Stimulated activated CD8-positive, alpha-beta memory T cell treated with anti-CD3 and anti-CD28 coated beads, Interleukin-4, amount 100 ng/mL, for 24 hours (primary cell): ENCODE data around the gene YWHAH.

ENCODE experiments used
- DNase-seq: peaks from one replicate; pipeline ENCODE4 v3.0.0-alpha.2; 2020; ENCODE audit warnings: low read depth

YWHAH gene

DNA sequence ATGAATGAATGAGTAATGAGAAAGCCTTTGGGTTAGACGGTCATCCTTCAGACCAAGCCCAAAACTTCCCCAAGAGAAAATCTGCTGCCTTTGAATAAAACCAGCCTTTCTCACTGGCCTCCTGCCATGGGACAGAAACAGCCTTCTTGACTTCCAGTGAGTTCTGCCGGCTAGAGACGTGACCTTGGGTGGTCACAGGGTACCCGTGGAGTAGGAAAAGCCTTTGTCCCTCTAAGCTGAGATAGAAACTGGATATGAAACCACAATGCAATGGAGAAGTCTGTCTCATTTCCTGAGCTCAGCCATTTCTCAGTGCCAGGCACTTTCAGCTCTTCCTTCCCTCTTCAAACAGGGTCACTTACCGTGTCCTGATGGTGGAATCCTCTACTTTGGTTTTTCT is 21.2 kb upstream of the YWHAH start:
- DNase-seq: no peak

DNA sequence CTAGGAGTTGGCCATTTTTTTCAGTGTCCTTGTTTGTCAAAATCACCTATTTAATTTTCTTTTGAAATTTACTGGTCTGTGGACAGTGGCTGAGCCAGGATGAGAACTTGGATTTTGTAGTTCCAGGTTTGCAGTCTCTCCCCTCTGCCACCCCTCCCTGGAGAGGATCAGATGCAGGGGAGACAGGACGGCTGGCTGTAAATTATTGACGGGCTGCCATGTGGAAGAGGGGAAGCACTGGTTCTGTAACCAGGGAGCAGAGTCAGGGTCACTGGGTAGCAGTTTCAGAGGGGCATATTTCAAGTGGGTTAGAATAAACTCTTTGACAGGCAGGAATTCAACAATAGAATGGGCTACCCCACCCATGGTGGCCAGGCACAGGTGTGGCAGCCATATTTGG is 20.6 kb upstream of the YWHAH start:
- DNase-seq: no peak

DNA sequence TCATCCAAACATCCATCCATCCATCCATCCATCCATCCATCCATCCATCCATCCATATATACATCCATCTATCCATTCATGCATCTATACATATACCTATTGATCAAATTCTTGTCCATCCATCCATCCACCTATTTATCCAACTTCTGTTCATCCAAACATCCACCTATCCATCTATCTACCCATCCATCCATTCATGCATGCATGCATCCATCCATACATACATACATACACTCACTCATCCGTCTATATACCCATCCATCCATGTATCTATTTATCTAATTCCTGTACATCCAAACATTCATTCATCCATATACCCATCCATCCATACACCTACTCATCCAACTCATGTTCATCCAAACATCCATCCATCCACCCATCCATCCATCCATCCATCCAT is 19.3 kb upstream of the YWHAH start:
- no peak for DNase-seq

DNA sequence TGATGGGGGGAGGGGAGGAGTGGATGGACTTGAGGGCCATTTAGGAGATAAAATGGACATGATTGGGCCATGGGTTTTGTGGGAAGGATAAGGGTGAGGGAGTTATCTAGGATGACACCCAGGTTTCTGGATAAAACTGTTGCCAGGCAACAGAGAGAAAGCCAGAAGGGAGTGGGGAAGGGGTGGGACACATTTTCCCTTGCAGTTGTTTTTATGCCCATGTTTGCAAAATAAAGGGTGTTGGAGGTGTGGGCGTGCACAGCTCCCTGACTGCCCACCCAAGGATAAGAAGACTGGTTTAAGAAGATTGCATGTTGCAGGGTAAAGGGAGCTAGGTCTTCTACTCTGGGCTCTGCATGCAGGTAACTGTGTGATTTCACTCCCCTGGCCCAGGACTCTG is 18.3 kb upstream of the YWHAH start:
- no peak for DNase-seq

DNA sequence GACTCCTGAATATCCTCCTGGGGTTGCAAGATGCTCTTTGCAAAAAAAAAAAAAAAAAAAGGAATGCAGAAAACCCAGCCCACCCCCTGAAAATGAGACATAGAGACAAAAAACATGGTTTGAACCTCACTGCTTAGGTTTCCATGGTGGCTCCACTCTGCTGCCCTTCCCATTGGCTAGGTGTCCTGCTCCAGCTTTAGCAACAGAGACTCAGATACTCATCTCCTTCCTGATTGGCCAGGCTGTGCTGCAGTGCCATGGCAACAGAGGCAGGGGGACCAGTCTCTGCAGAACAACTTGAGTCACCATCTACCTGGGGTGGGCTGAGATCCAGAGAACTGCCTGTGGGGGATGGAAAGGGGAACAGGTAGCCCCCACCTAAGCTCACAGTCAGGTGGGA is 17.4 kb upstream of the YWHAH start:
- DNase-seq: no peak

DNA sequence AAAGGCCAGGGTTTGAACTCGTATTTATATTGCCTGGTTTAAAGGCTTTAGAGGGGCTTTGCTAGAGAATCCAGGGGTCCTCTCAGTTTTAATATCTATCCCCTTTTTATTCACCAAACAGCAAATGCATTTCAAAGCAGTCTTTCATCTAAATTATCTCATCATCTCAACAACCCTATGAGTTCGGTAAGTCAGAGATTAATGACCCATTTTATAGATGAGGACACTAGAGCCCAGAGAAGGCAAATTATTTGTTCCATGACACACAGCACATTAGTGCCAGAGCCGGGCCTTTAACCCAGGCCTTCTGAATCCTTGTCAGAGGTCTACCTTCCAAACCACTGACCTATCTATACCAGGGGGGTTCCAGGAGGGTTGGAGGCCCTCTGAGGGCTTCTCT is 16.8 kb upstream of the YWHAH start:
- no peak for DNase-seq

DNA sequence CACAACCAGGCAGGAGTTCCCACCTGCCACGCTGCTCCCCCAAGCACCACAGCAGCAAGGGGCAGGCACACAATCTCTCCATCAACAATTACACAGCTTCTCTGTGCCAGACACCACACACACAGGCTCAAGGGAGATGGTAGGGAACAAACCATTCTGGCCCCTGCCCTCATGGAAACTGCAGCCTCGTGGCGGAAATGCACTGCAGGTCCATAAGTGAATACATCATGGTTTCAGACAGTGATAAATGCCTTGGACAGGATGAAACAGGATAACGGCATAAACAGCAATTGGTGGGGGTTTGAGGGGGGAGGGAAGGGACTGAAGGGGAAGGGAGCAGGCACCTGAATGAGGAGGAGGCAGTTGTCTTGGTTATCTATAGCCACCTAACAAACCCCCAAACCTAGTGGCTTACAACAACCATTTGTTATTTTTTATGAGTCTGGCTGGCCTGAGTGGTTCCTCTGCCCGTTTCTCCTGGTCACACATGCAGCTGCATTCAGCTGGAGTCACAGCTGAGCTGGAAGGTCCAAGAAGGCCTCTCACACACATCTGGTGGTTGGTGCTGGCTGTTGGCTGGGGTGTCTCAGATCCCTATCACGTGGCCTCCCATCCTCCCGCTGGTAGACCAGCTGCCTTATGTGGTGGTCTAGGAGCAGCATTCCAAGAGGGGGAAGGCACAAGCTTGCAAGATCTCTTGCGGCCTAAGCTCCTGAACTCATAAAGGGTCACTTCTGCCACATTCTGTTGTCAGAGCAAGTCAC is 15.0 kb upstream of the YWHAH start:
- no peak for DNase-seq

DNA sequence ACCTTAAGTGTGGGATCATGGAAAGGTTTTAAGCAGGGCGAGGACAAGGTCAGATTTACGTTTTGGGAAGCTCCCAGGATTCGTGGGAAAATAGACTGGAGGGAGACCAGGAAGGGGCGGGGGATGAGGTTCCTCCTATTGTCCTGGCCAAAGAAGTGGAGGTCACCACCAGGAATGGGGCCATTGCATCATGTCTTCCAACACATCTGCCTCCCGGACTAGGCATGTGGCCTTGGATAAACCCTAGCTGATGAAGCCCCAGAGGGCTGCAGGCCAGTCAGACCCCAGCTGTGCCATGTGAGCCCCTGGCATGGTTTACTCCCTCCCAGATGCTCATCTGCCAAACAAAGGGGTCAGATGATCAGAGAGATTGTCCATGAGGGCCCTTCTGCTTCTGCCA is 11.5 kb upstream of the YWHAH start:
- DNase-seq: no peak

DNA sequence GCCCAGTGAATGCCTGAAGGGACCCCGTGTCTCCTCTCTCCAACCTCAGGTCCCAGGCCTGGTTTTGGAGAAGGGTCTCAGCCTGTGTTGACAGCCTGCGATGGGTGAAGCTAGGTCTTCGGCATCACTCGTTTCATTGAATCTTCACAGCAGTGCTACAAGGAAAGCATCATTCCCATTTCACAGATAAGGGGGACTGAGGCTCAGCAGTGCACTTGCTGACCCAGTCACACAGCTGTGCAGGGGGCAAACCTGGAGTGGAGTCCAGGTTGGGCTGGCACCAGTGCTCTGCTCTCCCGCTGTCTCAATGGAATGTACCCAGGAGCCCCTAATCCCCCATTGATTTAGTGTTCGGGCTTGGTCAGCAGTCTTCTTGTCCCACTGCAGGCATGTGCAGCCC is 10.9 kb upstream of the YWHAH start:
- no peak for DNase-seq

DNA sequence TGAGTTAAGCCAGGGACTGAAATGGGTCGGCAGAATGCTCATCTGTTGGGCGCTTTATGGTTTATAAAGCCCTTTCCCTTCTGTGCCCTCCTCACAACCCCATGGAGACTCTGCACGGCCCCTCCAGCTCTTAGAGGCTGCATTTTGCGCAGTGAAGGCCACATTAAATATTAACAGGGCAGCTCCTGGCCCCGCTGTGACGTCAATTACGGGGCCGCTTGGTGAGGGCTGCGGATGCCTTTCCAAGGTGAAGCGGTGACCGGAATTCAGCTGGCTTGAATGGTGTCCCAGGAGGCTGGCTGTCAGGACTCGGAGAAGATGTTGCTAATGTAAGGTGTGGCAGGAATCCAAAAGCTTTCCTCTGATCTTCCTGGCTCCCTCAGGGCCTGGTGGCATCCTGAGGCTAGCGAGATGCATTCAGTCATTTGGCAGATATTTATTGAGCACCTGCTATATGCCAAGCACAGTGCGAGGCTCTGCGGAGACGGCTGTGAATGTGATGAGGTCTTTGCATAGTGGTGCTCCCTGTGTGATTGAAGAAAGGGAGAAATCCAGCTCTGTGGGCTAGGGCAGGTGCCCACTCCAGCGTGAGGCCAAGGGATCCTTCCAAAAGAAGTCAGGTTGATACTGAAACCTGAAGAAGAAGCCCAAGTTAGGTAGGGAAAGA is 10.4 kb upstream of the YWHAH start:
- no peak for DNase-seq

DNA sequence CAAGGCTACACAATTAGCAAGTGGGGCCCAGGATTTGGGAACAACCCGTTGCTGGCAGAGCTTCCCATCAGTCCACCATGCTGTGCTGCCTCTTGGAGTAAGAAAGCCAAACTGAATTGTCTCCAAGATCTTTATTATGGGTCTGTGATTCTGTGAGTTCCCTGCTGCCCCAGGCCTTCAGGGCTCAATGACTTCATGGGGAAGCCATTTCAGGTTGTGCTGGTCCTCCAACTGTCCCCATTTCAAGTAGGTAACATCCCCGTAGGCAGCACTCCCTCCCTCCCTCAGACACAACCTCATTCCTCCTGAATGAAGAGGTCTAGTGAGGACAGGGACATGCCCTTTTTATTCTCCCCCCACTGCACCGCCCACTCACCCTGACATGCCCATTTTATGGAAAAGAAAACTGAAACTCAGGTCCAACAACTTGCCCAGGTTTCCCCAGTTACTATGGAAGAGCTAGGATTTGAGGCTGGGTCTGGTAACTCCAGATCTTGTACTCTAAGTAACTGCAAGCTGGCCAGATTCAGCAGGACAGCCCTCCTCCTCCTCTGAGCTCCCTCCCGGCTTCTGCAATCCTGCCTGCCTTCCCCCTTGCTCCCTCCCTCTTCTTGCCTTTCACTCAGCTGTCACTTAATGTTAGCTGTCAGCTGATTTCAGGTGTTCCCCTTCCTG is 8.2 kb upstream of the YWHAH start:
- no peak for DNase-seq

DNA sequence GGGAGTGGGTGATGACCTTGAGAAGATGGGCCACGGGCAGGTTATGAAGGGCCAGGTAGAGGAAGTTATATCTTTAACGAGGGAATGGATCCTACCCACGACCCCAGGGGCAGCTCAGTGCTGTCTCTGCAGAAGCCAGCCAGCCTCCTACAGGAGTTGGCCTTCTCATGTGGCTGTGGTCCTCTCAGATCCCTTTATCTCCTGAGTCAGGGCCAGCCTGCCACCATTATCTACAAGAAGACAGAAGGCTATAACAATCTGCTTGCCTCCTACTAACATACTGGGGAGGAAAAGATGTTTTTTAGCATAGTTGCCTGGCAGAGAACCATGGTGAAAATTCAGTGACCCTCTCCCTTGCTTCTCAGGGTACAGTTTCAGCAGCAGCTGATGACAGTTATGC is 7.0 kb upstream of the YWHAH start:
- no peak for DNase-seq

DNA sequence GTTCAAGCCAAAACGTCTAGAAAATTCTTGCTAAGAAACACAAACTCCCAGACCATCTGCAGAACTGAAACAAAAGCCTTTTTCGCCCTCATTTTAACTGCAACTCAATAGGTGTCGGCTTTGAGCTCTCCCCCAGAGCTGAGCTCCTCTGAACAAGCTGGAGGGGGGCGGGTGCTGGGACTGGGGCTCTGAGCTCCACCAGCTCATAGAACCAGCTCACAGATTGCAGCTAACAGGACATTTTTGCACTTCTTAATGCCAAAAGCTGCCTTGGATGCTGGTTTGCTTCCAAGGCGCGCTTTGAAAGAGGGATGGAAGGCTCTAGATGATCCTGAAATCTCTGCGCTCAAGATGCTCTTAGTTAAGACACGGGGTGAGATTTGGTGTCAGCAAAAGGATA is 6.0 kb upstream of the YWHAH start:
- DNase-seq: no peak

DNA sequence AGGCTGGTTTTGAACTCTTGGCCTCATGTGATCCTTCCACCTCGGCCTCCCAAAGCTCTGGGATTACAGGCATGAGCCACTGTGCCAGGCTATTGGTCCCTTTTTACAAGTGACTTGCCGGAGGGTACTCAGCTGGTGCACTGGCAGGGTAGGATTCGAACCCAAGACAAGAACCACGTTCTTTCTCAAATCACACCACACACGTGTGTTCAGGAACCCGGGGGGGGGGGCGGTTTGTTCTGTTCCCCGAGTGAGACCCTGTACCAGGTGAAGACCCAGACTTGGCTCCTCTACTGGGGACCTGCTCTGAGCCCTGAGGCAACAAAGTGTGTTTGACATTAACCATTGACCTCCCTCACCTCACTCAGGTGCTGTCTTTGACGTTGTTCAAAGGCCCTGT is 3.8 kb upstream of the YWHAH start:
- DNase-seq: no peak

DNA sequence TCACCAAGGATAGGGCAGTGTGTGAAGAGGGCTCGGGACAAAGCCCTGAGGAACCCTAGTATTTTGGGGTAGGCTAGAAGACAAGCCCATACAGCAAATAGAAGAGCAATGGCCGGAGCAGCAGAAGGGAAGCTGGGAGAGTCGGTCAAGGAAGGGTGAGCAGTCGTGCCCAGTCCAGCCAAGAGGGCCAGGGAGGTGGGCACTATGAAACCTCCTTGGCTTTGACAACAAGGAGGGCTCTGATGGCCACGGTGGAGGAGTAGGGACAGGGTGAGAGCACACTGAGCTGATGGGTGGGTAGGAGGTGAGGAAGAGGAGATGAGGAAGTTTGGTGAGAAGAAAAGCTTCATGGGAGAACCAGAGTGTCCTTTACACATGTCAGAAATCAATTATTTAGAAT is 2.2 kb upstream of the YWHAH start:
- DNase-seq: no peak

DNA sequence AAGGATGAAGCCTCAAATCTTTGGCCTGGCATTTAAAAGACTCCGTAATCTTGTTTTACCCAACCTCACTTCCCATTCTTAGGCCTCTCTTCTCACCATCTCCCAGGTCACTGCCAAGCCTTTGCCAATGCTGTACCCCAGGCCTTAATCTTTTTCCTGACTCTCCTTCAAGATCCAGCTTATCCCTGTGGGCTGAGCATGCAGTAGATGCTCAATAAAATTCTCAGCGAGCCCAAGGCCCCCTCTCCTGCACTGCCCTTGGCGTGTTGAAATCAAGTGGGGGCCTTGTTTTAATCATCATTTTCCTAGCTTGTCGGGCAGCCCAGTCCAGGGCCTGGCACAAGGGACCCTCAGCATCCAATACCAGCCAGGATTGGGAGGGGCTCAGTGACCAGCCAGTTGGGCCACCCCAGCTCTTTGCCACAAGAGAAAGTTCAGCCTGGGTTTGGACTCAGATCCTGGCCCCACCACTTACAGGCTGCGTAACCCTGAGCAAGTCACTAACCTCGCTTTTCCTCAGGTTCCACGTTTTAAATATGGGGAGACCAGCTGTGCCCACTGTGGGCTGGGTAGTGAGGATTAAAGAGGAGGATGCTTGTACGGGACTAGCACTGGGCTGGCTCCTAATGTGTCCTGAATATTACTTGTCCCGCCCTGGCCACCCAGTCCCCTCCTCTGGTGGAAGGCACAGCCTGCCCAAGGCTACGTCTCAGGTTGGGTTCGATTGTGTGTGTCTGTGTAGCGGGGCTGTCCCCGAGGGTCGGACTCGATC is 943 bp upstream of the YWHAH start:
- no peak for DNase-seq

DNA sequence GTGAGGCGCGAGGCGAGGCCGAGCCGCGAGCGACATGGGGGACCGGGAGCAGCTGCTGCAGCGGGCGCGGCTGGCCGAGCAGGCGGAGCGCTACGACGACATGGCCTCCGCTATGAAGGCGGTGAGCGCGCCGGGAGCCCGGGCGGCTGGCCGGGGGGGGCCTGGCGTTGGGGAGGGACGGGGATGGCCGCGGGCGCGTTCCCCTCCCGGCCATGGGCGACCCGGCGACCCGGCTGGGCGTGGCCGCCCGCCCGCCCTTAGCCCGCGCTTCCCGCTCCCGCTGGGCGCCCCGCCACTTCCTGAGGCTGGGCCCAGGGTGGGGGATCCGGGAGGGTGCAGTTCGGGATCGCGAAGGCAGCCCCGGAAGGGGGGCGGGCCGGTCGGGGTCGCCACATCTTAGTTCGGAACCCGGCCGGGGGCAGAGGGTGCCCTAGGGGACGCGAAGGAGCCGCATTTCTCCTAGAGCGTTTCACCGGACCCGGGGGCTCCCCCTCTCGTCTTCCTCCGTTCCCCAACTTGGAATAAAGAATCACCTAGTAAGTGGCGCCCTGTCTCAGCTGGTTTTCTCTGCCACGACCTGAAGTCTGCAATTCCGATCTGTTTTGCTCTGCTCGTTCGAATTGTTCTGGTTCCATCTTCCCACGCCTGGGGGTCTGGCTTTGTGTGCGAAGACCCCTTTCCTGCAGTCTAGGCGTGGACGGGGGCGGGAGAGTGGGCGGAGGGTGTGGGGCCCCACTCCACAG is 536 bp downstream of the YWHAH start:
- peak; percentile 17 for DNase-seq

DNA sequence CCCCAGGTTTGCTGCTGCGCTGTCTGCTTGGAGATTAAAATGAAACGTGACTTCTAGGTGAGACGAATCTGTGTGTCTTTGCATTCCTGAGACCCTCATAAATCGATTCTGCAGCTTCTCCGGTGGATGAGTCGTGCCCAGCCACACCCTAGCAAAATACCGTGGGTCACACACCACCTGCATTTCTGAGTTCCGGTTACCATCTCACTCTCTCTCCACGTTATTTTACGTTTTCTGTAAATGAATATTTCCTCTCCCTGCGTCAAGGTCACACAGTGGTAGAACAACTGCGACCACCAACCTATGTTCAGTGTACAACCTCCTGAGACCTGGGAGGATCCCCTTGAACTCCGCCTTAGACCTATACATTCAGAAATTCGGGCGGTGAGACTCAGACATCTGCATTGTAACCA is 1.1 kb downstream of the YWHAH start:
- DNase-seq: no peak

DNA sequence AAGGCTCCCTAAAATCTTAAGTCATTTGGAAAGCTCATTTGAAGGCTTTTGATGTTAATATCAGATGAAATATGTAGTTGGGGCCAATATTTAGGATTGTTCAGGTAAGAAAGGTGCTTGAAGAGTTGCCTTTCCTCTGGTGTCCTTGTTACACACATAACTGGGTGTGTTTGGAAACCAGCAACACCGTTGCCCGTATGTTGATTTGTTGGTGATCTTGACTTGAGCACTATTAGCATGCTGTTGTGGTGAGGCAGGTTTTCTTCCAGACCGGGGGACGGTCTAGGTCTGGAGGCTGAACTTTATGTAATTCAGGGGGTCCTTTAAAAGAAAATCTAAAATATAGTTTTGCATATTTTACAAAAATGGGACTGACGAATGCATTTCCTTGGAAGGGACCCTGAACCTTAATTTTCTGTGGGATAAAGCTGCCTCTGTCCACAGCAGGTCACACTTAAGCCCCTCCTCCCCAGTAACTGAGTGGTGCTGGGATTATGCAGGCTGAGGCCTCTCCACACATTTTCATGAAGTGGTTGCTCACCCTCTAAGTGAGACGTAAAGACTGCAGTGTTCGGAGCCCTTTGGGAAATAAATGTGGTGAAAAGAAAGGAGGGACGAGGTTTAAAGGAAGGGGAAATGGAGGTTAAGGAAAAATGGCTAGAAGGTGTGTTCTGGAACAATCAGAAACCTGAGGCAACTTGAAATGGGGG is 1.8 kb downstream of the YWHAH start:
- no peak for DNase-seq

DNA sequence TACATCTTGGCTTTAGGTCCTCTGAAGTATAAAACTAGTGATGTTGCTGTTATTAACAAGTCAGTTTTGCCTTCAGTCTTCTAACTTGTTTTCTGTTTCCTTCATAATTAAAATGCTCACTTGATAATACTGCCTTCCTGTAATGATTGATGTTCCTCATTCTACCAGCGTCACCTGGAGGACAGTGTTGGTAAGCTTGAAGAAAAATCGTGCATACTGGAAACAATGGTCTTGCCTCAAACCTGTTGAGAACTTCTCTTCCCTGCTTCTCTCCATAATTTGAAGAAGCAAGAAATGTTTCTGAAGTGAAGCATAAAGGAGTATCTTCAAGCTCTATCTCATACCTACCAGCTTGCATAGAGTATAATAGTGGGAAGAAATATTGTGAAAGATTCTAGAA is 3.0 kb downstream of the YWHAH start:
- DNase-seq: no peak

DNA sequence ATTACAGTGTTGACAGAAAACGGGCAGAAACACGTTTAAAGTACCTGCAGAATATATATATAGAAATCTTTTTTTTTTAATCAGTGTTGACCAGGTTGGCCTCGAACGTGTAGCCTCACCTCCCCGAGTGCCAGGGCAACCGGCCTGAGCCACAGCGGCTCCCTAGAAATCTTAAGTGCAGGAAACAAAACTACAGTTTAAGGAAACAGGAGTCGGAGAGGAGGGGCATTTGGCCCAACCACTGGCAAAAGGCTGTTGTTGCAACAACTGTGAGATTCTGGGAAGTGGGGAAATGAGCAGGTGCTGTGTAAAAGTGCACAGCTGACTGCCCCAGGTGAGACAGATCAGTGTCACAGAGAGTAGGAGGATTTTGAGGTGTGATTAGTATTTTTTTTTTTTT is 3.7 kb downstream of the YWHAH start:
- DNase-seq: no peak
